GM21576 (cell line): ENCODE data around the gene NSL1.
"Not testable (repeated sequence)": the region's sequence is repeated elsewhere in the genome, so short reads cannot be mapped to it uniquely, and the experiment has no call there.

Source experiments
- ATAC-seq: cut with Tn5 transposase; IDR thresholded peaks from one replicate; pipeline ENCODE4 v1.9.1; 2021; ENCODE audit warnings: mild to moderate bottlenecking, moderate library complexity; ENCODE audit not compliant: unreplicated experiment

Gene NSL1

DNA sequence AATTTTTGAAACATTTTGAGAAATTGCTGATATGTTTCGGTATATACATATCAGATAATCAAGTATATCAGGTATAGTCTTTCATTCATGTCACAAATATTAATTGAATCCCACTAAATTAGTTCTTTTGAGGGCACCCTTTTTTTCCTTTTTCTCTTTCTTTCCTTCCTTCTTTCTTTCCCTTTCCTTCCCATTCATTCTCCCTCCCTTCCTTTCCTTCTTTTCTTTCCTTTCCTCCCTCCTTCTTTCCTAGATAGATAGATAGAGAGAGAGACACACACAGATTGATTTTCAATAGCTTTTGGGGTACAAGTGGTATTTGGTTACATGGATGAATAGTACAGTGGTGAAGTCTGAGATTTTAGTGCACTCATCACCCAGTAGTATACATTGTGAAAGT is 5.7 kb downstream of the NSL1 start:
- ATAC-seq, result no peak

DNA sequence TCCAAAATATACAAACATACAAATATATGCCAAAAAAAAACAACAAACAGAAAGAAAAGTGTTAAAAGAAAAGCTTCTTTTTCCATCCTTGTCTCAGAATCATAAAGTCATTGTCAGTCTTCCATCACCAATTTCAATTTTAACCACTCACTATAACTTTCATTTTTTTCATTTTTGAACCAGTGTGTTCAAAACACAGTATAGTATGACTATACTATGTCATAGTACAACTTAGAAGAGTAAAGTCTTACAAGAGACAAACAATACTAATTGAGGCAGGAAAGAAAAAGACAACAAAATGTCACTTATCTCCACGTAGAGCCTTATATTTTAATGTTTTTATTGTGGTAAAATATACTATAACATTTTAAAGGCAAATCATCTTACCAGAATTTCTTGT is 7.6 kb downstream of the NSL1 start:
- no peak for ATAC-seq

DNA sequence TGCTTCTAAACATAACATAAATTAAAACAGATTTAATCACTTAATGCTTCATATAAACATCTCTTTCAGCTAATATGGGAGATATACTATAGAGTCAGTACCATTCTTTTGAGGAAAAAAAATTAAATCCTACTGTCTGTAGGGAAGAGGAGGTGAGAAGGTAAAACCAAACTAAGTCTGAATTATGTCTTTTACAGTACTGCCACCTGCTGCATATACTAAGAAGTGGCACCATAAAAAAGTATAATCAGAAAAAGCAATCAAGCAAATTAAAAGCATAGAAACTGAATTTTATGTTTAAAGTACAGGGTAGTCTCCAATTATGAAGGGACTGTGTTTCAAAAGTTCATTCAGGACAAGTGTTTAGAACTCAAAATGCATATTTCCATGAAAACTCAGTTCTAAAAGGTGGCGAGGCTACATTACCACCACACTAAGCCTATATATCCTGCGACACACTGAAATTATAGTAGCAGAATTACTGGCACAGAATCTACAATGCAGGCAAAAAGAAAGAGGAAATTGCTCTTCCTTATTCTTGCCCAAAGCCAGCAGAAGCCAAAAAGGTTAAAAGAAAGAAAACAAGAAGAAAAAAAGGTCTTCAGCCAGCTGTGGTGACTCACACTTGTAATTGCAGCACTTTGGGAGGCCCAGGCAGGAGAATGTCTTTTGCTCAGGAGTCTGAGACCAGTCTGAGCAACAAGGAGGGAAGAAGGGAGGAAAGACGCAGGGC is 9.0 kb downstream of the NSL1 start:
- ATAC-seq, result no peak

DNA sequence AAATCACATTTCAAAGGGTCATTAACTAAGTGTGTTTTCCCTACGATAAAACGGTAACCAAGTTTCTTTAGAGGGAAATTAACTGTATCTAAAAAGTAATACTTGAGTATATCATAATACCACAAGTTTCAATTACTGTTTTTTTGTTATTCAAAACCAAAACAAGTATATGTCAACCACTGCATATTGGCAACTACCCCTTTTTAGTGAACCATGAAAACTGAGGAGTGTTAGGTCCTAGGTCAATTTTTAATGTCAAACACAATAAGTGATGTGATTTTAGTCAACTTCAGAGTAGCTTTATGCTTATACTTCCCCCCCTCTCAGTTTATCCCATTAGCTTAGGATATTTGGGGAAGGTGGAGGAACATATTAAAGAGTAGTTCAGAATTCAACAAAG is 10.4 kb downstream of the NSL1 start:
- ATAC-seq, result no peak

DNA sequence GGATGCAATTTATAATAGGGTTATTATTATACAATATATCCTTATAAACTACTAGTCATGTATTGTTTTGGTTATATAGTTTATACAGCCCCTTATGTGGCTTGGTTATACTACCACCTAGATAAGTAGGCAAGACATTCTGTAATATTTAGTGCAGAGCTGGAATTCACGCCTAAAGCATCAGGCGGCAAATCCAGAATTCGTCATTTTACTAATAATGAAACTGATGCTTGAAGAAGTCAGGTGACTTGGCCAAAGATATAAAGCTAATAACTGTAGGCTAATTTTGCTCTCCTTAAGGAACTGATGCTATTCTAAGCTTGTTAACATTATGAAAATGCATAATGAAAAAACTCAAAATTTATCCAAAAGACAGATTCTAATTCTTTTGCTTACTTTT is 10.8 kb downstream of the NSL1 start:
- ATAC-seq, result no peak

DNA sequence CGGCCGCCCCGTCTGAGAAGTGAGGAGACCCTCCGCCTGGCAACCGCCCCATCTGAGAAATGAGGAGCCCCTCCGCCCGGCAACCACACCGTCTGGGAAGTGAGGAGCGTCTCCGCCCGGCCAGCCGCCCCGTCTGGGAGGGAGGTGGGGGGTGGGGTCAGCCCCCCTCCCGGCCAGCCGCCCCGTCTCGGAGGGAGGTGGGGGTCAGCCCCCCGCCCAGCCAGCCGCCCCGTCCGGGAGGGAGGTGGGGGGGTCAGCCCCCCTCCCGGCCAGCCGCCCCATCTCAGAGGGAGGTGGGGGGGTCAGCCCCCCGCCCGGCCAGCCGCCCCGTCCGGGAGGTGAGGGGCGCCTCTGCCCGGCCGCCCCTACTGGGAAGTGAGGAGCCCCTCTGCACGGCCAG is 12.5 kb downstream of the NSL1 start:
- ATAC-seq, result not testable (repeated sequence)

DNA sequence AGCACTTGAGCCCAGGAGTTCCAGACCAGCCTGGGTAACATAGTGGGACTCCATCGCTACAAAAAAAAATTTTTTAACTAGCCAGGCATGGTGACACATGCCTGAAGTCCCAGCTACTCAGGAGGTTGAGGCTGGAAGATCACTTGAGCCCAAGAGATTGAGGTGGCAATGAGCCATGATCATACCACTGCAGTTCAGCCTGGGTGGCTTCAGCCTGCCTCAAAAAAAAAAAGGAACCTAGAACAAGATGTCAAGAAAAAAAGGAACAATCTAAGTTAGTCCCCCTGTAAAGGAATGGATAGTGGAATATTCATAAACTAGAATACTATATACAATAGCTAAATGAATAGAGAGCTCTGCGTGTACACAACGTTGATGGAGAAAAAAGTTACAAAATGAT is 14.4 kb downstream of the NSL1 start:
- no peak for ATAC-seq

DNA sequence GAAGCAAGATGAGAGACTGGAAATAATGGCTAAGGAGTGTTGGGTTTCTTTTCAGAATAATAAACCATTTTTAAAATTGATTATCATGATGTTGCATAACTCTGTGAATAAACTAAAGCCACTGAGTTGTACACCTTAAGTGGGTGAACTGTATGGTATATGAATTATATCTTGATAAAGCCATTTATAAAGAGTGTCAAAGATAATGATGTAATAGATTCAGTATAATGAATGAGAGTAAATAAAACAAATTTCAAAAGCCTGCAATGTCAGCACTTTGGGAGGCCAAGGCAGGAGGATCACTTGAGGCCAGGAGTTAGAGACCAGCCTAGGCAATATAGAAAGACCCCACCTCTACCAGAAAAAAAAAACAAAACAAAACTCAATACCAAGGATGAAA is 16.3 kb downstream of the NSL1 start:
- ATAC-seq, result no peak

DNA sequence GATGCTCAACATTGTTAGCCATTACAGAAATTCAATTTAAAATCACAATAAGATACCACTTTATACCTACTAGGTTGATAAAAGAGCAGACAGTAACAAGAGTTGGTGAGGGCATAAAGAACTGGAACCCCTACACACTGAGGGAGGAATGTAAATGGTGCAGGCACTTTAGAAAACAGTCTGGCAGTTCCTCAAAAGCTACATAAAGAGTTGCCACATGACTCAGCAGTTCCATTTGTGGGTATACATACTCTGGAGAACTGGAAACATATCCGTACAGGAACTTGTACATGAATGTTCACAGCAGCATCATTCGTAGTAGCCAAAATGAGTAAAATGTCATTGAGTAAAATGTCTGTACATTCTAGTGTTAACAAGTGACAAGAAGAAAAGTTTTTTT is 17.0 kb downstream of the NSL1 start:
- ATAC-seq, result no peak

DNA sequence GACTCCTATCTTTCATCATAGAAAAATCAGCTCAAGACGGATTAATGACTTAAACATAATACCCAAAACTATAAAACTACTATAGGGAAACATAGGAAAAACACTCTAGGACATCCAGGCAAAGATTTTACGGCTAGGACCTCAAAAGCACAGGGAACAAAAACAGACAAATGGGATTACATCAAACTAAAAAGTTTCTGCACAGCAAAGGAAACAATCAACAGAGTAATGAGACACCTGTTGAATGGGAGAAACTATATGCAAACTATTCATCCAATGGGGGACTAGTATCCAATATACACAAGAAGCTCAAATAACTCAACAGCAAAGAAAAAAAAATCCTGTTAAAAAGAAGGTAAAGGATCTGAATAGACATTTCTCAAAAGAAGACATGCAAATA is 18.6 kb downstream of the NSL1 start:
- no peak for ATAC-seq

DNA sequence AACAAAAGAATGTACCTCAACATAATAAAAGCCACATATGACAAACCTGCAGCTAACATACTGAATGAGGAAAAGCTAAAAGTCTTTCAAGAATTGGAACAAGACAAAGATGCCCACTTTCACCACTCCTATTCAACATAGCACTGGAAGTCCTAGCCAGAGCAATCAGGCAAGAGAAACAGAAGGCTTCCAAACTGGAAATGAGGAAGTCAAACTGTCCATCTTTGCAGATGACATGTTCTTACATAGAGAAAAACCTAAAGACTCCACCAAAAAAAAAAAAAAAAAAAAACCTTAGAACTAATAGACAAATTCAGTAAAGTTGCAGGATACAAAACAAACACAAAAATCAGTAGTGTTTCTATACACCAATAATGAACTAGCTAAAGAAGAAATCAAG is 20.2 kb downstream of the NSL1 start:
- ATAC-seq, result no peak

DNA sequence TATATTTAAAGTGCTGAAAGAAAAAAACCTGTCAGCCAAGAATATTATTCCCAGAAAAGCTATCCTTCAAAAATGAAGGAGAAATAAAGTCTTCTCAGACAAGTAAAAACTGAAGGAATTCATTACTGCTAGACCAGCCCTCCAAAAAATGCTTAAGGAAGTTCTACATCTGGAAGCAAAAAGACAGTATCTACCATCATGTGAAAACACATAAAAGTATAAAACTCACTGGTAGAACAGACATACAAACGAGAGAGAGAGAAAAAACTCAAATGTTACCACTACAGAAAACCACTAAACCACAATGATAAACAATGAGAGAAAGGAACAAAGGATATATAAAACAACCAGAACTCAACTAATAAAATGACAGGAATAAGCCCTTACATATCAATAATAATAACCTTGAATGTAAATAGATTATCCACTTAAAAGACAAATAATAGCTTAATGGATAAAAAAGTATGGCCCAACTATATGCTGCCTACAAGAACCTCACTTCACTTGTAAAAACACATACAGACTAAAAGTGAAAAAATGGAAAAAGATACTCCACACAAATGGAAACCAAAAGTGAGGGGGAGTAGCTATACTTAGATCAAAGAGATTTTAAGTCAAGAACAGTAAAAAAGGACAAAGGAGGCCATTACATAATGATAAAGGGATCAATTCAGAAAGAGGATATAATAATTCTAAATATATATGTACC is 22.0 kb downstream of the NSL1 start:
- no peak for ATAC-seq

DNA sequence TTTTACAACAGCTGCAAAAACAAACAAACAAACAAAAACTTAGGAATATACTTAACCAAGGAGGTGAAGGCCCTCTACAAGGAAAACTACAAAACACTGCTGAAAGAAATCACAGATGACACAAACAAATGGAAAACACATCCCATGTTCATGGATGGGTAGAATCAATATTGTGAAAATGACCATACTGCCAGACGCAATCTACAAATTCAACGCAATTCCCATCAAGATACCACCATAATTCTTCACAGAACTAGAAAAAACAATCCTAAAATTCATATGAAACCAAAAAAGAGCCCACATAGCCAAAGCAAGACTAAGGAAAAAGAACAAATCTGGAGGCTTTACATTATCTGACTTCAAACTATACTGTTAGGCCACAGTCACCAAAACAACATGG is 24.8 kb downstream of the NSL1 start:
- not testable (repeated sequence) for ATAC-seq

DNA sequence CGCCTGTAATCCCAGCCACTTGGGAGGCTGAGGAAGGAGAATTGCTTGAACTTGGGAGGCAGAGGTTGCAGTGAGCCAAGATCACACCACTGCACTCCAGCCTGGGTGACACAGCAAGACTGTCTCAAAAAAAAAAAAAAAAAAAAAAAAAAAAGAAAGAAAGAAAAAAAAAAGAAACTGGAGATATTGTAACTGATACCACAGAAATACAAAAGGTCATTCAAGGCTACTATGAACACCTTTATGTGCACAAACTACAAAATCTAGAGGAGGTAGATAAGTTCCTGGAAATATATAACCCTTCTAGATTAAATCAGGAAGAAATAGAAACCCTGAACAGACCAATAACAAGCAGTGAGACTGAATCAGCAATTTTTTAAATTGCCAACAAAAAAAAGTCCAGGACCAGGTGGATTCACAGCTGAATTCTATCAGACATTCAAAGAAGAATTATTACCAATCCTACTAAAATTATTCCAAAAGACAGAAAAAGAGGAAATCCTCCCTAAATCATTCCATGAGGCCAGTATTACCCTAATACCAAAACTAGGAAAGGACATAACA is 26.8 kb downstream of the NSL1 start:
- ATAC-seq, result not testable (repeated sequence)

DNA sequence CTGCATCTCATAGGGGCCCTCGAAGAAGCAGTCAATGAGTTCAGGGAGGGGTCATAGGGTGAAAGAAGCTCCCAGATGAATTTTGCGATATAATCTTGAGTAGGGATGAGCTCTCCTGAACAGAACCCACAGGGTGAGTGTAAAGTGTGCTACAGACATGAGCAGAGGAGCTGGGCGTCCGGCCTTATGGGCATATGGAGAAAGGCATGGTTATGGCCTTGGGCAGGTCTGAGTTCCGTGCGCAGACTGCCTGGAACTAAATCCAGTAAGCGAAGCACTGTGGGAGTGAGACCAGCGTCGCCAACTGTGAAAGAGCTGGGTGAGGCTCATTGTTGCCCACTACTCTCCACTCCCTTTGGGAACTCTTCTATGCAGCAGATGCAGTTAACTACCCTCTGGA is 28.7 kb downstream of the NSL1 start:
- ATAC-seq, result no peak

DNA sequence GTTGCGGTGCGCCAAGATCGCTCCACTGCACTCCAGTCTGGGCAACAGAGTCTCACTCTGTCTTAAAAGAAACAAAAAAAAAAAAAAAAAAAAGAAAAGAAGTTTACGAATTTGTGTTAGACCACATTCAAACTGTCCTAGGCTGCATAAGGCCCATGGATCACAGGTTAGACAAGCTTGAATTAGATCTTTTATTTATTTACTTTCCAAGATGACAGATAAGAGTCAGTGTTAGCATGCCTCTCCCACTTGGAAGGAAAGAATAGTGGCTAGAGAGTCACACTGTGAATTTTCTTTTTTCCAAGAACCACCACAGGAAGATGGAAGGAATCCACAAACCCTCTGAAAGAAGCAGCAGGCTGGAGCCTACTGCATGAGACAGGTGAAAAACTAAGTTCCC is 29.3 kb downstream of the NSL1 start:
- no peak for ATAC-seq

DNA sequence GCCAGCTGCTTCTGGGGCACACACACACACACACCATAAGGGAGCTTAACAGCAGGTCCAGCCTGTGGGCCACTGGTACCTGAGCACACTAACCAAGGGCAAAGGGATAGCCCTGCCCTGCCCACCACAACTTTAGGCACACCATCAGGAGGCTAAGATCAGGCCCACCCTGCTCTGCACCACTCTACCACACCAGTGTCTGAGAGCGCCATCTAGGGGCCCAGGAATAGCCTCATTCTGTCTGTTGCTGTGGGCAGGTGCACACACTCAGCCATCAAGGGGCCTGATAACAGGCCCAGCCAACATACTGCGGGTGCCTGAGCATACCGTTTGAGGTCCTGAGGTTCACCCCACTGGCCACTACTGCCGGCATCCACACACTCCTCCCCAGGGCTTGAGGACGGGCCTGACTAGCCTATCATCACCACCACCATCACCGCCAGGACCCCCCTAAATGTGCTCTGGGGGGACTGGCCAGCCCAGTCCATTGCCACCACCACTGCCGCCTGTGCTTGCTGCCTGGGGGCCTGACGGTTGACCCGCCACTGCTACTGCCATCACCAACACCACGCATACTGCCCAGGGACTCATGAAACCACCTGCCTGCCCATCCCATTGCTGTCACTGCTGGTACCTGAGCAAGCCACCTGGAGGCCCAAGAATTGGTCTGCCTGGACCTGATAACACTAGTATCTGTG is 31.3 kb downstream of the NSL1 start:
- ATAC-seq, result no peak

DNA sequence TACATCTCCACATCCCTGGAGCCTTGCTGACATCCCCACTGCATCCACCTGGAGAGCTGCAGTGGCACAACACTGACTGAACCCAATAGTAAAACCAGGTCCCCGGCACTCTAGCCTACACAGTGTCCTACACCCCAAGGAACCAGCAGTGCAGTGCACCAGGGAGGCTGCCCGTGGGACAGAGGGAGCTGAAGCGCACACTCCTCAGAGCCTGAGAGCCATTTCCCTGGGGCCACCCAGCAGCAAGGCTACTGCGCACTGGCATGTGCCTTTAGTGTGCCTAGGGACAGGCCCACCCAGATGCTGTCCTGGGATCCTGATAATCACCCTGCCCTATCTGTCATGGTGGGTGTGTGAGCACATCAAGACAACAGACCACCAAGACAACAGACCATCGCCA is 31.9 kb downstream of the NSL1 start:
- no peak for ATAC-seq

DNA sequence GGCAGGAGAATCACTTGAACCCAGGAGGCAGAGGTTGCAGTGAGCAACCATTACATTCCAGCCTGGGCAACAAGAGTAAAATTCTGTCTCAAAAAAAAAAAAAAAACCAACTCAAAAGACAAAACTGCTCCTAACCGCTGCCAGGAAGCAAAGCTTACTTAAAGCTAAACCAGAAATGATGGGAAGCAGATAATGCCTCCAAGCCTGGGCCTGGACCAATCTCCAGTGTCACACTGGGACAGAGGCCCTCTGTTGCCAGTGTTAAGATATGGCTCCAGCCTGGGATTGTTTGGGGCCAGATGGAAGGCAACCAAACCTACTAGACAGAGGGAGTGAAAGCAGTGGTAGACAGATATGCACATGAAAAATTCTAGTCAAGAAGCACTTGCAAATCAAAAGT is 36.9 kb downstream of the NSL1 start:
- ATAC-seq, result no peak

DNA sequence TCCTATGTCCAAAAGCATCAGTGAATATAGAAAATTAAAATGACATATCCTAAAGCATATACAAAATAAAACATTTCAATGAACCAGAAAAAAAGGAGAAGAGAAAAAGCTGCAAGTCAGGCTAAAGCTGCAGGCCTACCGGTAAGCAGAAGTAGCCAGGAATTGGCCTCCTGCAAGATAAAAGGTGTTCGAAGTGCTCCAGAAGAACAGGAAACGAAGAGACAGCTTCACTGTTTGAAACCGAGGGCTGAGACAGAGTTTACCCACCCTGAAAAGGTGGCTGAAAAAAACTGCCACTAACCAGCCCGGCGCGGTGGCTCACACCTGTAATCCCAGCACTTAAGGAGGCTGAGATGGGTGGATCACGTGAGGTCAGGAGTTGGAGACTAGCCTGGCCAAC is 37.4 kb downstream of the NSL1 start:
- ATAC-seq, result peak; percentile 52

DNA sequence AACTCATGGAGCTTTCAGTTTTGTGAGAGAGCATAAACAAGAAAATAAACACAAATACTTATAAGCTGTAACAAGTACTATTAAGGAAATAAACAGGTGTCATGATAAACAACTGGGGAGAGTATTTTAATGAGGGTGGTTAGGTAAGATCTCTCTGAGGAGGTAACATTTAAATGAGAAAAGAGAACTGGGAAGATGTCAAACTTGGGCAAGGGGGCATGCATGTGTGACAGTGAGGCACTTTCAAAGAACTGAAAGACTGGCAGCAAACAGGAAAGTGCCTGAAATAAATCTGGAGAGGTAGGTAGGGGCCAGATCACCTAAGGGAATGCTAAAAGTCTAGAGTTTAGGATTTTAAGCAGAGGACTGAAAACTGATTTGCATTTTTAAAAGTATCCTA is 37.8 kb downstream of the NSL1 start:
- ATAC-seq, result no peak
